ENCODE results near the gene SYF2. TPM values are rescaled to one million over a fixed set of nuclear protein-coding genes. Genes with fewer than 3 reads are reported as not detected.

Gene SYF2
- total and polyA plus RNA-seq, 12 donors: 34.8 to 86.3 (median 56.5) TPM

DNA sequence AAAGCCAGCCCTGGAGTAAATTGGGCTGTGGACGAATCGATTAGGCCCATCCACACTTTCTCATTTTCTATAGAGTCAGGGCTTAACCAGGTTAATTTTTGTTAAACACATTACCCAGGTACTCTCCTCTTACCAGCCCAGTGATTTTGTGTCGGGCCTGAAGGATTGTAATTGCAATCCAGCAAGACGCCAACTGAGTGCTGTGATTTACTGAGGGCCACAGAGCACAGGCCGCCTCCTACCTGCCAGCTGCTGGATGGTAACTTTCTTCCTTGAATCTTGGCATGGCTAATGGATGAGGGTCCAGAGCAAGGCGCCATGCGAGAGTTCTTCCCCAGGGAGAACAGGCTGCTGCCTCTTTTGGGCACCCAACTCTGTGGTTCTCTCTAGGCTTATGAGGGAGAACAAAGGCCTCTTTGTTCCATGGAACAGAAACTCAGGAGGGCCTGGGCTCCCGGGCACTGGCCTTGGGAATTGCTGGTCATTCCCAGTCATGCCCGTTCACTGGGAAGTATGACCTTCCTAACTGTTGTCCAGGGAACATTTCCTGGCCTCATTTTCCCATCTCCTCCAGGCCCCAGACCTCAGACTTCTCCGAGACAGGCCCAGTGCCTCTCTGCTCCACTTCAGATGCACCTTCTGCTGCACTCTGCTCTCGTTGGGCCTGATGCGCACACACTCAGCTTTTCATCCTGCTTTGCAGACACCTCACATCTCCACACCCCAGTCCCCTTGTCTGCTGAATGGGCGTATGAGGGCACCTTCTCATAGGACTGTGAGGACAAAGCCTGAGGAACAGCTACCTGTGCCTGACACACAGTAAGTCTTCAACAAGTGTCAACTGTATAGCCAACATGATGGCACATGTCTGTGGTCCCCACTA lies 57.3 kb downstream of the SYF2 start:
- TF ChIP-seq, protein P1, sequence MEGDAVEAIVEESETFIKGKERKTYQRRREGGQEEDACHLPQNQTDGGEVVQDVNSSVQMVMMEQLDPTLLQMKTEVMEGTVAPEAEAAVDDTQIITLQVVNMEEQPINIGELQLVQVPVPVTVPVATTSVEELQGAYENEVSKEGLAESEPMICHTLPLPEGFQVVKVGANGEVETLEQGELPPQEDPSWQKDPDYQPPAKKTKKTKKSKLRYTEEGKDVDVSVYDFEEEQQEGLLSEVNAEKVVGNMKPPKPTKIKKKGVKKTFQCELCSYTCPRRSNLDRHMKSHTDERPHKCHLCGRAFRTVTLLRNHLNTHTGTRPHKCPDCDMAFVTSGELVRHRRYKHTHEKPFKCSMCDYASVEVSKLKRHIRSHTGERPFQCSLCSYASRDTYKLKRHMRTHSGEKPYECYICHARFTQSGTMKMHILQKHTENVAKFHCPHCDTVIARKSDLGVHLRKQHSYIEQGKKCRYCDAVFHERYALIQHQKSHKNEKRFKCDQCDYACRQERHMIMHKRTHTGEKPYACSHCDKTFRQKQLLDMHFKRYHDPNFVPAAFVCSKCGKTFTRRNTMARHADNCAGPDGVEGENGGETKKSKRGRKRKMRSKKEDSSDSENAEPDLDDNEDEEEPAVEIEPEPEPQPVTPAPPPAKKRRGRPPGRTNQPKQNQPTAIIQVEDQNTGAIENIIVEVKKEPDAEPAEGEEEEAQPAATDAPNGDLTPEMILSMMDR (IDR thresholded peaks at IDR 0.05): no peak
- no peak for TF ChIP-seq POLR2A (IDR thresholded peaks at IDR 0.05)

DNA sequence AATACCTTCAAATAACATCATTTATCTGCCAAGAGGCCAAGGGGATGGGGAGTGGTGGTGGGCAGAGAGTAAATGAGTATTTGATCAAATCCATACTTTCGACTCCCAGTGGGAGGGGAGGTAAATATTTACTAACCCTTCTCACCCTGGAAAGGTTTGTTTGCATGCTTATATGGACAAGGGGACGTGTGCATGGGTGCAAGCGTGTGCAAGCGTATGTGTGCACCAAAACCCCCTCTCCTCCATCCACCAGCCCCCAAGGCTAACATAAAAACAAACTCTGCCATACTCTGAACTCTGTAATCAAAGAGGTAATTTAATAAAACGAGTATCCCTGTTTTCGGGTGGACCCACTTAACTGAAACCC lies 58.0 kb downstream of the SYF2 start:
- WGBS, 4 donors: 84 to 94% (median 86%) methylated on average over 6 of the region's 6 CpGs
- TF ChIP-seq, protein P1 (IDR thresholded peaks at IDR 0.05): no peak
- no peak for TF ChIP-seq POLR2A (IDR thresholded peaks at IDR 0.05)
- Histone ChIP-seq H3K4me3 (no peak overlapping the region), H3K27ac (no peak overlapping the region), H3K4me1 (replicated peaks in 1 of 2) (no peaks in the 10 kb centered on the region), H3K9me3 (replicated peaks in 1 of 3) (no peaks in the 10 kb centered on the region), H3K27me3 (no peaks in the 10 kb centered on the region), H3K36me3 (replicated peaks in 1 of 2) (no peaks in the 10 kb centered on the region)
- intact Hi-C loops (cut with DNase I): no loop called here
- DNase-seq: no peak

More for the DNA sequence above, 57.3 kb downstream of the SYF2 start:
- Histone ChIP-seq H3K27me3 (no peaks in the 10 kb centered on the region), H3K4me3 (no peak overlapping the region), H3K9me3 (replicated peaks in 1 of 3) (no peaks in the 10 kb centered on the region), H3K4me1 (replicated peaks in 1 of 2) (no peaks in the 10 kb centered on the region), H3K36me3 (replicated peaks in 1 of 2) (no peaks in the 10 kb centered on the region), H3K27ac (no peak overlapping the region)
- intact Hi-C loops (cut with DNase I): no loop called here
- DNase-seq: no peak
- 82 to 91% (median 90%) methylated on average over 12 to 13 of the region's 13 CpGs for WGBS, 4 donors

DNA sequence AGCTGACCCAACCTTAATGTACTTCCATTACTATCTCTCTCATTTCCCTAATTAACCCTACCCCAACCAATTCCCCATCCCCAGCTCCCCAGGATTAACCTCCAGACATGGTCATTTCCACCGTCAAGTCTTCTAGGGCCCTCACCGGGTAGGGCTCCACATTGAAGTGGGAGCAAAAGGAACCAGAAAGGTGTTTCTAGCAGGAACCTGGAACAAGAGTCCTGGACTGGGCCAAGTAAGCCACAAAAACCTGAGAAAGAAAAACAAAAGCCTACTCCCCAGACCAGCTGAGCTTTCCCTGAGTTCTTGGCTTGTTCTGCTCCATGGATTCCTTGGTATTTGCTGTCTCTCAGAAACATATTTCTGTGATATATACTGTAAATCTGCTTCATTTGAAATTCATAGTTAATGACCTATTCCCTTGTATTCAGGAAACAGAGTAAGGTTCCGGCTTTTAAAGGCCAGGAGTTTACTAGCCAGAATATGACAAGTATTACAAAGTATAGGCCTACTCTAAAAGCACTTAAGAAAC lies 58.4 kb downstream of the SYF2 start:
- no peaks in the 10 kb centered on the region for H3K4me1 ChIP-seq (replicated peaks in 1 of 2)
- intact Hi-C loops (cut with DNase I): no loop called here
- 93 to 96% (median 93%) methylated on average over 3 of the region's 3 CpGs for WGBS, 4 donors
- H3K27ac ChIP-seq: no peak overlapping the region
- no peaks in the 10 kb centered on the region for H3K27me3 ChIP-seq
- no peaks in the 10 kb centered on the region for H3K9me3 ChIP-seq (replicated peaks in 1 of 3)
- no peaks in the 10 kb centered on the region for H3K36me3 ChIP-seq (replicated peaks in 1 of 2)
- H3K4me3 ChIP-seq: no peak overlapping the region
- TF ChIP-seq, protein P1 (IDR thresholded peaks at IDR 0.05): no peak
- no peak for TF ChIP-seq POLR2A (IDR thresholded peaks at IDR 0.05)
- DNase-seq: no peak

Other genes with a start within 250 kb of the SYF2 start
- 100 to 1,000 TPM in 6 of 9 donors, 10 to 100 TPM in 3; 22.8 to 165 (median 104) TPM for gene RSRP1, start 15.0 kb upstream of the SYF2 start, total RNA-seq
- 100 to 1,000 TPM in 2 of 3 donors, 10 to 100 TPM in 1; 79.8 to 663 (median 292) TPM for gene RSRP1, start 15.0 kb upstream of the SYF2 start, polyA plus RNA-seq
- gene RHD, start 40.0 kb upstream of the SYF2 start, total RNA-seq: under 1 TPM in 3 of 9 donors, not detected in 6; 0.23 to 0.94 (median 0.69) TPM
- under 1 TPM in 2 of 3 donors, not detected in 1; 0.05 to 0.07 TPM for gene RHD, start 40.0 kb upstream of the SYF2 start, polyA plus RNA-seq
- gene TMEM50A, start 105.8 kb upstream of the SYF2 start, total RNA-seq: 100 to 1,000 TPM in 8 of 9 donors, 10 to 100 TPM in 1; 85.2 to 230 (median 154) TPM
- gene TMEM50A, start 105.8 kb upstream of the SYF2 start, polyA plus RNA-seq: 100 to 1,000 TPM in 2 of 3 donors, 10 to 100 TPM in 1; 77.5 to 177 (median 154) TPM
- 1 to 10 TPM in 4 of 9 donors, under 1 TPM in 1, not detected in 4; 0.61 to 4.0 (median 1.1) TPM for gene RHCE, start 188.3 kb upstream of the SYF2 start, total RNA-seq
- gene RHCE, start 188.3 kb upstream of the SYF2 start, polyA plus RNA-seq: under 1 TPM in 2 of 3 donors, not detected in 1; 0.59 to 0.71 TPM
- gene MACO1, start 198.4 kb upstream of the SYF2 start, total RNA-seq: 10 to 100 TPM; 25.2 to 48.4 (median 30.7) TPM
- 10 to 100 TPM; 15.1 to 45.4 (median 20.7) TPM for gene MACO1, start 198.4 kb upstream of the SYF2 start, polyA plus RNA-seq

Measured in adrenal gland (tissue), 12 donors.